Activated CD4-positive, alpha-beta memory T cell treated with anti-CD3 and anti-CD28 coated beads for 36 hours (primary cell): Measurements from ENCODE around the gene MGAT3. TPM values are rescaled to one million over a fixed set of nuclear protein-coding genes. Genes with fewer than 3 reads are reported as not detected.
A peak's percentile ranks its signal among the peaks of the same experiment; 100 is the strongest.

ENCODE experiments used
- CTCF ChIA-PET: fragments of 350-600 bp; sonication (Branson Sonifier 250); formaldehyde crosslinking; loops from one replicate; lab custom pipeline; 2021; ENCODE audit warnings: antibody characterized with exemption, inconsistent platforms; lab: Charles Lee
- POLR2A ChIA-PET: fragments of 350-600 bp; sonication (Branson Sonifier 250); formaldehyde crosslinking; loops from one replicate; lab custom pipeline; 2021; ENCODE audit warnings: antibody characterized with exemption; lab: Charles Lee
- DNase-seq: peaks from one replicate; pipeline ENCODE4 v3.0.0-alpha.2; 2020
- H3K27ac Mint-ChIP-seq: one replicate; pipeline ENCODE4 v1.8.0; 2021; ENCODE audit warnings: mixed read lengths
- H3K27me3 Mint-ChIP-seq: one replicate; pipeline ENCODE4 v1.8.0; 2021; ENCODE audit warnings: mixed read lengths
- H3K36me3 Mint-ChIP-seq: one replicate; pipeline ENCODE4 v1.8.0; 2021; ENCODE audit warnings: mixed read lengths
- H3K4me1 Mint-ChIP-seq: one replicate; pipeline ENCODE4 v1.8.0; 2021; ENCODE audit warnings: low read depth, mixed read lengths
- H3K4me3 Mint-ChIP-seq: one replicate; pipeline ENCODE4 v1.8.0; 2021; ENCODE audit warnings: mild to moderate bottlenecking, mixed read lengths
- H3K9me3 Mint-ChIP-seq: one replicate; pipeline ENCODE4 v1.8.0; 2021; ENCODE audit warnings: mixed read lengths
- intact Hi-C: fragments of 100-400 bp; cut with micrococcal nuclease; formaldehyde crosslinking; loops from one replicate; pipeline ENCODE4 v1.15.1; 2023
- total RNA-seq, 2 experiments: library from RNA; stranded (reverse); gene quantifications; one replicate each; pipeline ENCODE4 v1.2.3, GENCODE V29; 2021

The MGAT3 gene
- total RNA-seq, 2 experiments from 2014 or later, result 0.05 TPM; not detected in 1

GRCh38 chr22:39429916-39430575 is 26.8 kb upstream of the MGAT3 start:
- H3K4me3 Mint-ChIP-seq, result no peak overlapping the region
- no peaks in the 10 kb centered on the region for H3K9me3 Mint-ChIP-seq
- DNase-seq, result no peak
- ChIA-PET POLR2A (no interaction called here), CTCF (no interaction called here)
- H3K27ac Mint-ChIP-seq, result no peak overlapping the region
- peaks cover 10% of the 10 kb centered on the region for H3K36me3 Mint-ChIP-seq
- intact Hi-C loops, result no loop called here
- H3K4me1 Mint-ChIP-seq, result no peaks in the 10 kb centered on the region
- no peaks in the 10 kb centered on the region for H3K27me3 Mint-ChIP-seq

GRCh38 chr22:39430576-39431150 is 26.1 kb upstream of the MGAT3 start:
- CTCF ChIA-PET, result no interaction called here

GRCh38 chr22:39431216-39431801 is 25.5 kb upstream of the MGAT3 start:
- CTCF ChIA-PET, result no interaction called here
- intact Hi-C loops, result no loop called here
- no peaks in the 10 kb centered on the region for H3K9me3 Mint-ChIP-seq
- no peaks in the 10 kb centered on the region for H3K4me1 Mint-ChIP-seq
- POLR2A ChIA-PET, result no interaction called here
- DNase-seq, result no peak
- H3K27ac Mint-ChIP-seq, result no peak overlapping the region
- H3K27me3 Mint-ChIP-seq, result no peaks in the 10 kb centered on the region
- peaks cover 10% of the 10 kb centered on the region for H3K36me3 Mint-ChIP-seq
- no peak overlapping the region for H3K4me3 Mint-ChIP-seq

More at GRCh38 chr22:39430576-39431150, 26.1 kb upstream of the MGAT3 start:
- Mint-ChIP-seq H3K9me3 (no peaks in the 10 kb centered on the region), H3K27ac (no peak overlapping the region), H3K27me3 (no peaks in the 10 kb centered on the region), H3K4me3 (no peak overlapping the region), H3K36me3 (peaks cover 10% of the 10 kb centered on the region), H3K4me1 (no peaks in the 10 kb centered on the region)
- no peak for DNase-seq
- intact Hi-C loops, result no loop called here
- POLR2A ChIA-PET, result no interaction called here

- peaks cover 10% of the 10 kb centered on the region for H3K36me3 Mint-ChIP-seq
- CTCF ChIA-PET, result no interaction called here
- no peaks in the 10 kb centered on the region for H3K4me1 Mint-ChIP-seq
- intact Hi-C loops, result no loop called here
- no peaks in the 10 kb centered on the region for H3K27me3 Mint-ChIP-seq
- POLR2A ChIA-PET, result no interaction called here
- H3K9me3 Mint-ChIP-seq, result no peaks in the 10 kb centered on the region
- DNase-seq, result no peak
- no peak overlapping the region for H3K27ac Mint-ChIP-seq
- H3K4me3 Mint-ChIP-seq, result no peak overlapping the region
Measured at GRCh38 chr22:39431821-39432251, 25.0 kb upstream of the MGAT3 start.

- no peak overlapping the region for H3K27ac Mint-ChIP-seq
- intact Hi-C loops, result no loop called here
- DNase-seq, result no peak
- H3K9me3 Mint-ChIP-seq, result no peaks in the 10 kb centered on the region
- POLR2A ChIA-PET, result no interaction called here
- H3K4me3 Mint-ChIP-seq, result no peak overlapping the region
- peaks cover 9% of the 10 kb centered on the region for H3K36me3 Mint-ChIP-seq
- no peaks in the 10 kb centered on the region for H3K4me1 Mint-ChIP-seq
- no peaks in the 10 kb centered on the region for H3K27me3 Mint-ChIP-seq
- CTCF ChIA-PET, result no interaction called here
Measured at GRCh38 chr22:39432361-39432811, 24.4 kb upstream of the MGAT3 start.

GRCh38 chr22:39433476-39434242 is 23.2 kb upstream of the MGAT3 start:
- intact Hi-C loops, result no loop called here
- H3K27ac Mint-ChIP-seq, result no peak overlapping the region
- peaks cover 6% of the 10 kb centered on the region for H3K36me3 Mint-ChIP-seq
- H3K4me3 Mint-ChIP-seq, result no peak overlapping the region
- H3K4me1 Mint-ChIP-seq, result no peaks in the 10 kb centered on the region
- H3K27me3 Mint-ChIP-seq, result peaks cover 2% of the 10 kb centered on the region
- ChIA-PET CTCF (no interaction called here), POLR2A (no interaction called here)
- DNase-seq, result no peak
- H3K9me3 Mint-ChIP-seq, result no peaks in the 10 kb centered on the region

GRCh38 chr22:39434243-39434653 is 22.6 kb upstream of the MGAT3 start:
- POLR2A ChIA-PET, result no interaction called here
- no peak overlapping the region for H3K4me3 Mint-ChIP-seq

GRCh38 chr22:39434721-39435120 is 22.1 kb upstream of the MGAT3 start:
- Mint-ChIP-seq H3K9me3 (no peaks in the 10 kb centered on the region), H3K4me1 (no peaks in the 10 kb centered on the region), H3K36me3 (peaks cover 2% of the 10 kb centered on the region), H3K4me3 (no peak overlapping the region), H3K27me3 (peaks cover 10% of the 10 kb centered on the region), H3K27ac (no peak overlapping the region)
- CTCF ChIA-PET, result no interaction called here
- intact Hi-C loops, result no loop called here
- DNase-seq, result no peak
- POLR2A ChIA-PET, result interaction anchor here (0.5 kb wide), 1 partner anchor 785 kb away, joined by 3 read pairs; no protein-coding TSS in a partner anchor

More at GRCh38 chr22:39434243-39434653, 22.6 kb upstream of the MGAT3 start:
- H3K27me3 Mint-ChIP-seq, result peaks cover 8% of the 10 kb centered on the region
- H3K27ac Mint-ChIP-seq, result peak overlapping the region; percentile 28
- DNase-seq, result no peak
- peaks cover 2% of the 10 kb centered on the region for H3K36me3 Mint-ChIP-seq
- intact Hi-C loops, result no loop called here
- H3K4me1 Mint-ChIP-seq, result no peaks in the 10 kb centered on the region
- CTCF ChIA-PET, result no interaction called here
- no peaks in the 10 kb centered on the region for H3K9me3 Mint-ChIP-seq

GRCh38 chr22:39435616-39436015 is 21.2 kb upstream of the MGAT3 start:
- no peak overlapping the region for H3K27ac Mint-ChIP-seq
- H3K4me1 Mint-ChIP-seq, result no peaks in the 10 kb centered on the region
- CTCF ChIA-PET, result interaction anchor here (1.0 kb wide), 2 partner anchors 60 to 79 kb away, joined by 3 read pairs; no protein-coding TSS in a partner anchor

GRCh38 chr22:39437791-39438704 is 18.8 kb upstream of the MGAT3 start:
- POLR2A ChIA-PET, result no interaction called here
- Mint-ChIP-seq H3K36me3 (no peaks in the 10 kb centered on the region), H3K9me3 (no peaks in the 10 kb centered on the region), H3K27ac (no peak overlapping the region), H3K4me3 (no peak overlapping the region), H3K4me1 (no peaks in the 10 kb centered on the region), H3K27me3 (peaks cover 15% of the 10 kb centered on the region)
- no peak for DNase-seq
- CTCF ChIA-PET, result interaction anchor here (0.8 to 3.0 kb wide), 3 partner anchors 91 to 267 kb away, joined by 3 to 13 read pairs (median 3); no protein-coding TSS in a partner anchor
- intact Hi-C loops, result no loop called here

More at GRCh38 chr22:39435616-39436015, 21.2 kb upstream of the MGAT3 start:
- DNase-seq, result no peak
- no peaks in the 10 kb centered on the region for H3K9me3 Mint-ChIP-seq
- intact Hi-C loops, result no loop called here
- H3K4me3 Mint-ChIP-seq, result no peak overlapping the region
- POLR2A ChIA-PET, result no interaction called here
- H3K36me3 Mint-ChIP-seq, result peaks cover 2% of the 10 kb centered on the region
- H3K27me3 Mint-ChIP-seq, result peaks cover 11% of the 10 kb centered on the region

- ChIA-PET CTCF (interaction anchor here (3.0 kb wide), 1 partner anchor 89 kb away, joined by 13 read pairs; no protein-coding TSS in a partner anchor), POLR2A (no interaction called here)
- H3K27me3 Mint-ChIP-seq, result peaks cover 15% of the 10 kb centered on the region
- no peak overlapping the region for H3K4me3 Mint-ChIP-seq
- H3K36me3 Mint-ChIP-seq, result no peaks in the 10 kb centered on the region
- H3K9me3 Mint-ChIP-seq, result no peaks in the 10 kb centered on the region
- intact Hi-C loops, result no loop called here
- H3K4me1 Mint-ChIP-seq, result no peaks in the 10 kb centered on the region
- DNase-seq, result no peak
- H3K27ac Mint-ChIP-seq, result no peak overlapping the region
Measured at GRCh38 chr22:39439170-39439569, 17.6 kb upstream of the MGAT3 start.
